Endodermal cell (in vitro differentiated cells): ENCODE data around the gene CTNNAL1. TPM values are rescaled to one million over a fixed set of nuclear protein-coding genes. Genes with fewer than 3 reads are reported as not detected.

Source experiments
- DNase-seq: peaks from one replicate; pipeline ENCODE4 v3.0.0-alpha.2; 2017
- H3K27ac ChIP-seq: 2 replicates; pipeline ENCODE4 v1.5.1; 2013; ENCODE audit warnings: mild to moderate bottlenecking, low read depth, low read length, moderate library complexity
- H3K27me3 ChIP-seq: 2 replicates; pipeline ENCODE4 v1.6.1; 2013; ENCODE audit warnings: mild to moderate bottlenecking, low read length, moderate library complexity; ENCODE audit not compliant: insufficient read depth, control insufficient read depth, poor library complexity, severe bottlenecking
- H3K36me3 ChIP-seq: 2 replicates; pipeline ENCODE4 v1.7.0; 2013; ENCODE audit warnings: mild to moderate bottlenecking, low read length, moderate library complexity; ENCODE audit not compliant: control insufficient read depth, insufficient read depth
- H3K4me1 ChIP-seq: one replicate; pipeline ENCODE4 v1.7.0; 2013; ENCODE audit warnings: low read length; ENCODE audit not compliant: control insufficient read depth, insufficient read depth
- H3K4me3 ChIP-seq: 2 replicates; pipeline ENCODE4 v1.5.1; 2013; ENCODE audit warnings: mild to moderate bottlenecking, low read length, moderate library complexity
- H3K9ac ChIP-seq: 2 replicates; pipeline ENCODE4 v1.6.1; 2013; ENCODE audit warnings: mild to moderate bottlenecking, low read length, moderate library complexity; ENCODE audit not compliant: poor library complexity, severe bottlenecking; ENCODE audit errors: extremely low read depth
- H3K9me3 ChIP-seq: 2 replicates; pipeline ENCODE4 v1.6.1; 2013; ENCODE audit warnings: mild to moderate bottlenecking, low read length, moderate library complexity; ENCODE audit not compliant: control insufficient read depth
- H3K27ac Mint-ChIP-seq: 2 replicates; pipeline ENCODE4 v1.8.0; 2020; ENCODE audit warnings: mixed read lengths
- H3K27me3 Mint-ChIP-seq: 2 replicates; pipeline ENCODE4 v1.8.0; 2021; ENCODE audit warnings: mild to moderate bottlenecking, mixed read lengths; ENCODE audit not compliant: insufficient read depth
- H3K36me3 Mint-ChIP-seq: 2 replicates; pipeline ENCODE4 v1.8.0; 2020; ENCODE audit warnings: low read depth, mixed read lengths
- H3K4me1 Mint-ChIP-seq: 2 replicates; pipeline ENCODE4 v1.8.0; 2020; ENCODE audit warnings: mixed read lengths
- H3K4me3 Mint-ChIP-seq: 2 replicates; pipeline ENCODE4 v1.8.0; 2020; ENCODE audit warnings: mild to moderate bottlenecking, moderate library complexity, mixed read lengths
- H3K9me3 Mint-ChIP-seq: 2 replicates; pipeline ENCODE4 v1.8.0; 2020; ENCODE audit warnings: mild to moderate bottlenecking, mixed read lengths
- CTCF ChIP-seq: fragments of 200-600 bp; sonication (generic); conservative IDR thresholded peaks from 2 replicates; pipeline ENCODE4 v1.5.0; 2021; ENCODE audit warnings: antibody characterized with exemption, mild to moderate bottlenecking
- WGBS, 2 experiments: methylation state at CpG; one replicate each; pipeline versions ENCODE4 v1.1.5 to v1.1.7; 2013; ENCODE audit warnings: missing lambda C conversion rate in 2 of 2, mixed read lengths in 1 of 2; ENCODE audit not compliant: insufficient coverage in 1 of 2, insufficient read length in 1 of 2; 5-methylcytosine and 5-hydroxymethylcytosine counted together
- total RNA-seq, 2 donors: library from RNA; stranded (reverse); fragmentation: NEBNext Ultra II Directional in 1 of 2; extraction: Animal tissue kit (Norgen Biotek cat#: 25700) in 1 of 2; gene quantifications; 2 replicates in 1 of 2; 3 replicates in 1 of 2; pipeline ENCODE4 v1.2.1, GENCODE V29; 2021

Gene CTNNAL1
- total RNA-seq, 2 donors from 2014 or later, result 80.1 to 82.1 TPM

- H3K27me3 ChIP-seq, result no peaks in the 10 kb centered on the region
- peaks cover 14% of the 10 kb centered on the region for H3K36me3 ChIP-seq
- WGBS, 2 experiments, result 66% methylated on average over 3 of the region's 3 CpGs; no CpG with 5 or more reads in 1 of the 2 experiments
- no peak overlapping the region for H3K4me3 ChIP-seq
- no peaks in the 10 kb centered on the region for H3K27me3 Mint-ChIP-seq
- no peak overlapping the region for H3K27ac Mint-ChIP-seq
- peaks cover 28% of the 10 kb centered on the region for H3K36me3 Mint-ChIP-seq
- no peaks in the 10 kb centered on the region for H3K4me1 ChIP-seq
- no peak for DNase-seq
- H3K4me3 Mint-ChIP-seq, result no peak overlapping the region
- TF ChIP-seq CTCF, result peak; percentile 77
- no peaks in the 10 kb centered on the region for H3K4me1 Mint-ChIP-seq
- no peak overlapping the region for H3K27ac ChIP-seq
- H3K9ac ChIP-seq, result no peak overlapping the region
- no peaks in the 10 kb centered on the region for H3K9me3 ChIP-seq
- no peaks in the 10 kb centered on the region for H3K9me3 Mint-ChIP-seq
Measured at GRCh38 chr9:108953983-108954574, 59.2 kb downstream of the CTNNAL1 start.

- no peak overlapping the region for H3K4me3 Mint-ChIP-seq
- TF ChIP-seq CTCF, result no peak
- Histone ChIP-seq H3K4me3 (no peak overlapping the region), H3K9ac (no peak overlapping the region), H3K9me3 (no peaks in the 10 kb centered on the region), H3K36me3 (peaks cover 32% of the 10 kb centered on the region), H3K27me3 (no peaks in the 10 kb centered on the region), H3K4me1 (no peaks in the 10 kb centered on the region), H3K27ac (no peak overlapping the region)
- H3K27ac Mint-ChIP-seq, result no peak overlapping the region
- H3K36me3 Mint-ChIP-seq, result peaks cover 44% of the 10 kb centered on the region
- no peak for DNase-seq
- WGBS, 2 experiments, result 85% methylated on average over 2 of the region's 2 CpGs; no CpG with 5 or more reads in 1 of the 2 experiments
- H3K27me3 Mint-ChIP-seq, result no peaks in the 10 kb centered on the region
- no peaks in the 10 kb centered on the region for H3K4me1 Mint-ChIP-seq
- H3K9me3 Mint-ChIP-seq, result no peaks in the 10 kb centered on the region
Measured at GRCh38 chr9:108951578-108951977, 61.7 kb downstream of the CTNNAL1 start.

- no peak for DNase-seq
- Mint-ChIP-seq H3K9me3 (no peaks in the 10 kb centered on the region), H3K4me1 (no peaks in the 10 kb centered on the region), H3K27ac (no peak overlapping the region), H3K36me3 (peaks cover 53% of the 10 kb centered on the region), H3K27me3 (no peaks in the 10 kb centered on the region), H3K4me3 (no peak overlapping the region)
- no peak overlapping the region for H3K4me3 ChIP-seq
- no peak overlapping the region for H3K9ac ChIP-seq
- H3K9me3 ChIP-seq, result no peaks in the 10 kb centered on the region
- no peak overlapping the region for H3K27ac ChIP-seq
- TF ChIP-seq CTCF, result no peak
- H3K27me3 ChIP-seq, result no peaks in the 10 kb centered on the region
- 86 to 95% methylated on average over 1 of the region's 1 CpG for WGBS, 2 experiments
- peaks cover 36% of the 10 kb centered on the region for H3K36me3 ChIP-seq
- H3K4me1 ChIP-seq, result no peaks in the 10 kb centered on the region
Measured at GRCh38 chr9:108950168-108950567, 63.1 kb downstream of the CTNNAL1 start.
